ENCODE results near the gene ROR1. TPM values are rescaled to one million over a fixed set of nuclear protein-coding genes. Genes with fewer than 3 reads are reported as not detected.
A peak's percentile ranks its signal among the peaks of the same experiment; 100 is the strongest.

Gene ROR1
- polyA plus RNA-seq, 5 donors = 56.6 to 103 (median 89.0) TPM

GRCh38 chr1:63929106-63929478 lies 155.3 kb downstream of the ROR1 start:
- DNase-seq = no peak

DNA sequence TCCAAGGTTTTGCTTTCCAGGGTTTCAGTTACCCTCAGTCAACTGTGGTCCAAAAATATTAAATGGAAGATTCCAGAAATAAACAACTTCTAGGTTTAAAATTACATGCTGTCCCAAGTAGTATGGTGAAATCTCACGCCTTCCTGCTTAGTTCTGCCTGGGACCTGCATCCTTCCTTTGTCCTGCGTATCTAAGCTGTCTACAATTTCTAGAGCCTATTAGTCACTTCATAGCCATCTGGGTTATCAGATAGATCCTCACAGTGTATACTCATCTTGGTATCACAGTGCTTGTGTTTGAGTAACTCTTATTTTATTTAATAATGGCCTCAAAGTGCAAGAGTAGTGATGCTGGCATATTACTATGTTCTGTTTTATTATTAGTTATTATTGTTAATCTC lies 157.7 kb downstream of the ROR1 start:
- DNase-seq = no peak

DNA sequence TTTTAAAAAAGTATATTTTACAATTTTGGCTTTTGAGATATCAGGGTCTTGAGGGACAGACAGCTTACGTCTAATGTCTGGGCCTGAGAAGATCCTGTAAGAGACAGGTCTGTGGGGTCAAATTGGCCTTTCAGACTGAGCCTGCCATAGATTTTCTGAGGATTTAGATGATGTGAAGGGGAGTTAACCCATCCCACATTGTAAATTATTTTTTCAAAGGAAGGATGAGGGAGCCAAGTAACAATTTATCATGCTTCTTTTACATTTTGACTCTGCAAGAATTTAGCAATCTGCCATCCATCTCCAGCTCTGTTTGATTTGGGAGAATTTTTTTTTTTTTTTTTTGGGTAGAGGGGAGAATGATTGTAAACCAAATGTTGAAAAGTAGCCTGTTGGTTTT lies 160.9 kb downstream of the ROR1 start:
- no peak for DNase-seq

DNA sequence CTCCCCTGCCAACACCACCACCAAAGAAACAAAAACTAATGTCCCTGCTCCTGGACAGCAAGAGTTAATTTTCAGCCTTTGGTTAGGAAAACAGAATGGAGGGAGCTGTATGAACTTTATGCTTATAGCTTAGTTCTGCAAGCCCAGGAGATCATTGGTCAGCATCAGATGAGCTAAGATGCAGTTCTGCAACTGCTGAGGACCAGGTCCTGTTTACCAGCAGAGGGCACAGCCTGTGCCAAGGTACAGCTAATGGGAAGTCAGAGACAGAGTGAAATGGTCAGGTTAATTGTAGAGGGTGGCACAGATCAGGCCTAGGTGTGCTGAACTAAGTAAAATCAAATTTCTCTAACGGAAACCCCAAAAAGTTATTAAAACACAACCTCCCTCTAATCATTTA lies 161.3 kb downstream of the ROR1 start:
- no peak for DNase-seq

DNA sequence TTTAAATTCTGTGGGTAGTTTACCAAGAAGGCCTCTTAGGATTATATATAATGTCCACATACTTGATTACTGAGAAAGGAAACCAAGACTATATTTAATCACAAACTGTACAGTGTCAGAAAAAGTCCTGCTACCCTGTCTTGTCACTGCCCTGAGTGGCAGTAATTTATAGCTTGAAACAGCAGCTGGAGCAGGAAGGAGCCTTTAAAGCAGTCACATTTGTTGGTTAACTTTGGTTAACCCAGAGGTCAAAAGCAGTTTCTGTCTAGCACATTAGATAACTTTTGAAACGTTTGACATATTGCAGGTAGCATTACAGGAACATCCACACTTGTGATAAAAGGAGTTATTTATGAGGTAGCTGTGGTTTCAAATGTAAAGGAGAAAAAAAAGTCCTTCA lies 161.7 kb downstream of the ROR1 start:
- no peak for DNase-seq

DNA sequence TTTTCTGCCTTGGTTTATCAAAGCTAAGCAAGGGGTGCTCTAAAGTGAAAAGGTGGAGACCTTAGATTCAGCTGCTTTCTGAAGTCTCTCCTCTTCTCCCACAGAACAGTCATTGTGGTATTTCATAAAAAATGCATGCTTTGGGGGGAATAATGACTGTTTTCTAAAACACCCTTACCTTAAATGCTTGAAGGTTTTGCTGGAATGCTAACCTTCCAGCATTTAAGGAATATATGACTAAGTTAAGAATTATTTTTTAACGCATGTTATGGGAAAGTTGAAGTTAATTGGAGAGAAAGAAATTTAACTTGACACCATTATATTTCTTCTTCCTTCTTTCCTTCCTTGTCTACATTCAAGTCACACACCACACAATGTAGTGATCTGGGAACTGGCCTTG lies 162.5 kb downstream of the ROR1 start:
- DNase-seq = no peak

DNA sequence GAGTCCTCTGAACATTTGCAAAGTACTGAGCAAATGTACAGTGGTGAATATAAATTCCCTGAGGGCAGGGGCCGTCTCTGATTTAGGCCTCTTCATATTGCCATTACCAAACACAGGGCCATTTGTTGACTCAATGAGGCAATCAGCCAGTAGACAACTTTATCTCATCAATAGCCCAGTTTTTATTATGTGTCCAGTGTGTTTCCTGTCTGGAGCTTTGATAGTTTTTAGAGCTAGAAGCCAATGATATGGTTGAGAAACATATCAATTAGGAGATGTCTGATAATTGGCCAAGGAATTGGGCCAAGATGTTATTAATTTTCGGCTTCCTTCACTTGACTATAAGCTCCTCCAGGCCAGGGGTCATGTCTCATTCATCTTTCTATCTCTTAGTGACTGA lies 163.0 kb downstream of the ROR1 start:
- no peak for DNase-seq

- DNase-seq = no peak
Observed at GRCh38 chr1:63937461-63938022, 163.7 kb downstream of the ROR1 start.

DNA sequence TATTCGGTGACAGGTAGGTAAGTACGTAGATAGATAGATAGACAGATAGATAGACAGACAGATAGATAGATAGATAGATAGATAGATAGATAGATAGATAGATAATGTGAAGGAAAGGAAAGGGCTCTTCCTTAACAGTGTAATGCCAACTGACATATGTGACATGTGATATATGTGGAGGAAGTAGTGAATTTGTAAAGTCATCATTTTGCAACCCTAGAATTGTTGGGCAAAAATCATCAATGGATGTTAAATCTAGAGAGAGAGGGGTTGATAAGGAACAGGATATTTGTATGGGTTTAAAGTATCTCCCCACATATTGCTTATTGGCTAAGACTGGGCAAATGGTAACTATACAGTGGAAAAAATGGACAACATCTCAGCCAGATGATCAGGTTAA lies 166.6 kb downstream of the ROR1 start:
- no peak for DNase-seq

DNA sequence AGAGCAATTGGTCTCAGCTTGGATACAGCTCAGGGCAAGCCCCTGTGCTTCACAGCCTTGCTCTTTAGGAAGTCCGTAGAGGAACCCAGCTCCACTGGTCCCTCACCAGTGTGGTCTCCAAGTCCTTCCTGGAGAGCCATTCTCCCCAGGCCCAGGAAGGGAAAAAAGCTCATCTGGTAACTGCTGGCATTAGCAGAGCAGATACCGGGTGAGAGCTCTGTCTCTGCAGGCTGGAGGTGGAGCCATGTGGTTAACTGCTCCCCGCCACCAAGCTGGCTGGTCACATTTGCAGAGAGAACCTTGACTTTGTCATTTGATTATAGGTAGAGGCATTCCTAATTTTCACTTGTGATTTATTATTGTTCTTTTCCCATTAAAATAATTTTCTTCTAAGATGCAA lies 169.6 kb downstream of the ROR1 start:
- DNase-seq = no peak

- DNase-seq = no peak
Observed at GRCh38 chr1:63945943-63946342, 172.1 kb downstream of the ROR1 start.

GRCh38 chr1:63946866-63947491 lies 173.2 kb downstream of the ROR1 start:
- no peak for DNase-seq

DNA sequence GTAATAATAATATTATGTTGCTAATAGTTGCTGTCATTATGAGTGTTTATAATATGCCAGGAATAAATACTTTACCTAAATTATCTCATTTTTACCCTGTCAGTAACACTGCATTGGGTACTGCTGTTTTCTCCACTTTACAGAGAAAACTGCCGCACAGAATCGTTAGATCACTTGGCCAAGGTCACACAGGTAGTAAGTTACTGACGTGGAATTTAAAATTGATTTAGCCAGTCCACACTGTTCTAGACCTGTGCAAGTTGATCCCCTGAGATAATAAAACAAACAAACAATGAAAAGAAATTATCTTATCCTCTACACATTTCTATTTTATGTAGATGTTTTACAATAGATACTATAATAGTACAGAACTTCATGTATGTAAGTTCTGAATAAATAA lies 174.1 kb downstream of the ROR1 start:
- no peak for DNase-seq

DNA sequence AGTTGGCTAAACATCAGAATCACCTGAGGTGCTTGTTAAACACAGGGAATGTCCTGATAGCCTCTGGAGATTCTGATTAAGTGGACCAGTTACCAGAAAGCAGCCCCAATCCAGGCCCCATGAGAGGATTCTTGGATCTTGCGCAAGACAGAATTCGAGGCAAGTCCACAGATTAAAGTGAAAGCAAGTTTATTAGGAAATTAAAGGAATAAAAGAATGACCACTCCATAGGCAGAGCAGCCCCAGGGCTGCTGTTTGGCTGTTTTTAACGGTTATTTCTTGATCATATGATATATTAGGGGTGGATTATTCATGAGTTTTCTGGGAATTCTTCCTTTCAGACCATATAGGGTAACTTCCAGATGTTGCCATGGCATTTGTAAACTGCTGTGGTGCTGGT lies 176.2 kb downstream of the ROR1 start:
- peak; percentile 51 to 57 for DNase-seq

DNA sequence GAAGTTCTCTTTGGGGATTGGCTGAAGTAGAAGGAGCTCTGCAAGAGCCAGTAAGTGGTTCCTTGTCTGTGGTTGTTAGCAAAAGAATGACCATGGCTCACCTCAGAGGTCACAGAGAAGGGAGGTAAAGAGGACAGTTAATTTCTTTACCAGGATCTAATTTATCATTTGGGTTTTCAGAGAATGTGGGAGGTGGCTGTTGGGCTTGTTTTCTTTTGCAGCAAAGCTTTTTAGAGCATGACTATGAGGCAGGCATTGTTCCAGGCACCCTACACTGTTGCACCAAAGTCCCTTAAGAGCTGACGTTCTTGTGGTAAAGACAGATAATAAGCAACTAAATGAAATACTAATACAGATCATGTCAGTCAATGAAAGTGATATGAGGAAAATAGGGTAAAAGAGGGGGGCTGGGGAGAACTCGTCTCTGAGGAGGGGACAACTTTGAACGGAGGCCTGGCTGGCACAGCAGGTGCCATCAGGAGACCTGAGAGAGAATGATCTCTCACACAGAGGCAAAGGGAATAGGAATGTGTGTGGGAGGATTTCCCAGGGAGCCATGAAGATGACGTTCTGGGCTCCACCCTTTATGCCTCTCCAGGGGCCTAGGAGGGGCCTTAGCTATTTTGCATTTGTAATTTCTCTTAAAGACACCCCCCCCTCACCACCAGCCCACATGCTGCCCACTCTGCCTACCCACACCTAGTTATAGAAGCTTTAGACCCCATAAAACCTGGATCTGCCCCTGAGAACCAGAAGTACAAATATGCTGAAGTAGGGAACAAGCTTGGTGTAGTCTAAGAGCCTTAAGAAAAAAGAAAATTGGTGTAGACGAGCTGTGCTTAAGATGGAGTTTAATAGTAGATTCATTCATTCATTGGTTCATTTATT lies 177.5 kb downstream of the ROR1 start:
- DNase-seq = no peak

DNA sequence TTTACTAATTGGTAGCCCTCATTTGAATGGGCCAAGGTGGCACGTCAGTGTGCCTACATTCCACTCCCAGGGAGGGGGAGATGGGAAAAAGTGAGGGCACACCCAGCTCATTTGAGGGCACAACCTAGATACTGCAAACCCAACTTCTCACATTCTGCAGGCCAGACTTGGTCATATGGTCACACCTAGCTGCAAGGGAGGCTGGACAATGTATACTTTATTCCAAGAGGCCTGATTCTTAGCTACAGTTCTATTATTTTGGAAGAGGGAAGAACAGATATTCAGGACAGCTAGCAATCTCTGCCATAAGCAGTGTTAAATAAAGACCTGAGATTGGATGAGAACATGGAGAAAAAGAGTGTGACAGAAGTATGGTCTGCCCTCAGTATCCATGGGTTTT lies 180.4 kb downstream of the ROR1 start:
- no peak for DNase-seq

GRCh38 chr1:63955370-63956145 lies 181.7 kb downstream of the ROR1 start:
- DNase-seq = no peak

DNA sequence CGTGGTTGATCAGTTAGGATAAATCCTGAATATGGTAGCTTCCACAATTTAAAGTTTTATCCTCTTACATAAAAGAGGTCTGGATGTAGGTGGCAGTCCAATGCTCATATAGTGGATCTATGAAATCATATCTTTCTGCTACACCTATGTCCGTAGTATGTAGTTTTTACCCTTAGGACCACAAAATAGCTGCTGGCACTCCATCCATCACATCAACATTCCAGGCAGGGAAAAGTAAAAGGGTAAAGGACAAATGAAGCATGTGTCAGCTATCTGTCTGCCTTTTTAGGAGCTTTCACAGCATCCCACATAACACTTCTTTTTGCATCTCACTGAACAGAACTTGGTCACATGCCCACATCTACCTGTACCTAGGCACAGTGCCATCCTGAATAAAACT lies 184.7 kb downstream of the ROR1 start:
- no peak for DNase-seq

DNA sequence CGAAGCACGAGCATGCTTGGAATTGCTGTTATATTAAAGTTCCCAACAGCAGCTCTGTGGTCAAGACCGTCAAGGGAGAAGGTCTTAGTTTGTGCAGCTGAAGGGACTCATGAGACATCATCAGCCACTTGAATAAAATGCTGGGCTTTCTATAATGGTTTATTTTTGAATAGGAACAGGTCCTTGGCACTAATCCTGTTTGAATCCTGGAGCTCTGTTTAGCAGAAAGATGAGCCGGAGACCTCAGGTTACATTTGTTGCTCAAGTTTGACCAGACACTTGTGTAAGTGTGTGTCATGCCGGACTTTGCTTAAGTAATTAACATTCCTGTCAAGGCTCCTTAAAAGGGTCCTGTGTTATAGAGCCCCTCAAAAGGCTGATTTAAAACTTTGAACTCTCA lies 186.5 kb downstream of the ROR1 start:
- no peak for DNase-seq

GRCh38 chr1:63966016-63966415 lies 192.2 kb downstream of the ROR1 start:
- no peak for DNase-seq

DNA sequence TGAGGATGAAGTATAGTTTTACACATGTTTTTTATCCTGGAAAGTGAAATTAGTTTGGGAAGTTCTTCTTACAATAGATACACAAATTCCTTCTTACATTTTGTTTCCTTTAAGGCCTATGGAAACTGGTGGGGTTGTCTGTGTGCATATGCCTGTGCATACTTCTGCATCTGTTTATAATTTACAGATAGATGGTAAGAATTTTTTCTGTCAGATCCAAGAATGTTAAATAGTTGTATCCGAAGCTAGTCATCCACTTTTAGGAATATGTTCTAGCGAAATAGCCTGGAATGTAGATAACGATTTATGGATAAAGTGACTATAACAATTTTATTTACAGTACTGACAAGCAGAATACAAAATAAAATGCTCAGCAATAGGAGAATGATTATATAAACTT lies 194.1 kb downstream of the ROR1 start:
- DNase-seq = no peak

DNA sequence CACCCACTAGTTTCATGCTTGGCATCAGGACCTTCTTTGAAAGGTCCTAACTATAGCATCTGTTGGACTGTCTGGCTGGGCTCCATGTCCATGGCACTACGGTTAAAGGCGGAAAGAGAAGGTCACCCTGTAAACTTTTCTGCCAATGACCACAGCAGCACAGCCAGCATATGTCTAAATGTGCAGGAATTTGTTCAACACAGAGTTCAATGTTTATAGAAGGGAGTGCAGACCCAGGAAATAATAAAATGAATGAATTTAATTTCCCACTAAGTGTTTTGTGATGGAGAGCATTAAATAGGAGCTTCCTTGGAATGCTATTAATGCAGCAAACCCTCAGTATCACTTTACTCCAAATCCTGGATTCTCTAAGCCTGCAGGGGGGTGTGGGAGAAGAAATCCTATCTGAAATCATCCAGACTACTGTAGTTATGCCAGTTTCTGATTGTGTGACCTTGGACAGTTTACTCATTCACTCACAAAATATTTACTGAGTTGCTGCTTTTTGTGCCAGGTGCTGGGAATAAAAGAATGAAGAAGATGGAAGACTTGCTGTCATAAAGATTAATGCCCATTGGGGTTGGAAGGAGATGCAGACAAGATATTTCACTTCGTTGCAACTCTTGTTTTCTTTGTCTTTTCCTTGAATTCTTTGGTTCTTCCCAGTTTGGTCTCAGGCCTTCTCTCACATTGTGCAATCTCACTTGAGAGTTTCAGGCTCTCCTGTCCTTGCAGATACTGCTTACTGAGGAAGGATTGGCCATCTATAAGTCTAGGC lies 195.0 kb downstream of the ROR1 start:
- peak in 1 of 2 donors; percentile 20 for DNase-seq

Measured in right lung (tissue), 5 donors.